NT2/D1 (cell line): ENCODE measurements around the gene AMH.
A peak's percentile ranks its signal among the peaks of the same experiment; 100 is the strongest.

Experiments used
- DNase-seq: peaks from one replicate; pipeline ENCODE4 v3.0.0-alpha.2; 2011; ENCODE audit warnings: low read depth, low spot score
- H3K27me3 ChIP-seq: 2 replicates; pipeline ENCODE4 v1.6.0; 2011; ENCODE audit warnings: mild to moderate bottlenecking; ENCODE audit not compliant: insufficient read length, insufficient read depth
- H3K36me3 ChIP-seq: 2 replicates; pipeline ENCODE4 v1.6.1; 2011; ENCODE audit warnings: mild to moderate bottlenecking, low read length, mixed read lengths; ENCODE audit not compliant: insufficient read depth, insufficient read length
- H3K4me1 ChIP-seq: 2 replicates; pipeline ENCODE4 v1.5.1; 2011; ENCODE audit not compliant: insufficient read depth, insufficient read length
- H3K4me3 ChIP-seq: 2 replicates; pipeline ENCODE4 v1.5.1; 2011; ENCODE audit warnings: low read depth; ENCODE audit not compliant: insufficient read length
- H3K9ac ChIP-seq: 2 replicates; pipeline ENCODE4 v1.6.0; 2011; ENCODE audit warnings: low read depth; ENCODE audit not compliant: insufficient read length
- H3K9me3 ChIP-seq: 2 replicates; pipeline ENCODE4 v1.5.1; 2011; ENCODE audit warnings: mild to moderate bottlenecking, low read length; ENCODE audit not compliant: insufficient read depth
- SUZ12 ChIP-seq: IDR thresholded peaks from 2 replicates; pipeline ENCODE4 v1.6.1; 2011; ENCODE audit not compliant: insufficient read length, insufficient read depth; ENCODE audit errors: extremely low read depth
- YY1 ChIP-seq: IDR thresholded peaks from 2 replicates; pipeline ENCODE4 v1.6.1; 2011; ENCODE audit not compliant: insufficient read length, insufficient read depth
- ZNF274 ChIP-seq: IDR thresholded peaks from 2 replicates; pipeline ENCODE4 v1.6.1; 2011; ENCODE audit warnings: mild to moderate bottlenecking, low read depth, low read length

AMH gene

DNA sequence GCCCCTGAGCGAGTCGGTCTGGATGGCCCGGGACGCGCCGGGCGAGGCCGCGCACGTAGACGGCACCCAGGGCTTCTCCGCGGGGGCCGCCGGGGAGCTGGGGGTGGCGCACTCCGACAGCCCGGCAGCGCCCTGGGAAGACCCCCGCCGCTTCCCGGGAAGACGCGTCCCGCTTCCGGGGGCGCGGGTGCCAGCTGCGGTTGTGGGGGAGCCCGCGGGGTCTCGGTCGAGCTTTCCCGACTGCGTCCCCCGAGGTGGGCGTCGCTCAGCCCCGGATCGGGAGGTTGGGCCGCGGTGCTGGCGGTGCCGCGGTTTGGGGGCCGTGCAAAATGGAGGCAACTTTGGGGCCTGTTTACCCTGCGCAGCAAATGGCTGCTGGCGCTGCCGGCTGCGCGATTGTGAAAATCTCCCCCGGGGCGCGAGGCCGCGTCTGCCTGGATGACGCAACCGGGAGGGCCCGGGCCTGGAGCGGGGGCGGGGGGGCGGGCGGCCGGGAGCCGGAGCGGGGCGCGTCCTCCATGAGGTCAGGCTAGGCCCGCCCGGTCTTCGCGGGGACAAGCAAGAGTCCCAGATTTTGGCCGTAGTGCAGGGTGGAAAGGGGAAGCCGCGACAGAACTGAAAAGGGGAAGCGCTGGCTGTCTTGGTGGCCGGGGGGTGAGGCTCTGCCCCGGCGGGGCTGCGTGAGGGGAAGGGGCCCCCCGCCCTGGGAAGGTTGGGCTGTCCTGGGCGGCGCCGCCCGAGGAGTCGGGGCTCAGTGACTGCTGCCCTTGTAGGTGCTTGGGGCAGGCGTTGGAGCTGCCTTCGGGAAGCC, 21.5 kb downstream of the AMH start:
- peak overlapping the region; percentile 100 for H3K9ac ChIP-seq
- H3K27me3 ChIP-seq: no peaks in the 10 kb centered on the region
- H3K4me1 ChIP-seq: peaks cover 26% of the 10 kb centered on the region
- H3K4me3 ChIP-seq: peak overlapping the region; percentile 100
- DNase-seq: no peak
- no peaks in the 10 kb centered on the region for H3K9me3 ChIP-seq
- peaks cover 39% of the 10 kb centered on the region for H3K36me3 ChIP-seq
- TF ChIP-seq SUZ12 (no peak), YY1 (no peak), ZNF274 (no peak)

DNA sequence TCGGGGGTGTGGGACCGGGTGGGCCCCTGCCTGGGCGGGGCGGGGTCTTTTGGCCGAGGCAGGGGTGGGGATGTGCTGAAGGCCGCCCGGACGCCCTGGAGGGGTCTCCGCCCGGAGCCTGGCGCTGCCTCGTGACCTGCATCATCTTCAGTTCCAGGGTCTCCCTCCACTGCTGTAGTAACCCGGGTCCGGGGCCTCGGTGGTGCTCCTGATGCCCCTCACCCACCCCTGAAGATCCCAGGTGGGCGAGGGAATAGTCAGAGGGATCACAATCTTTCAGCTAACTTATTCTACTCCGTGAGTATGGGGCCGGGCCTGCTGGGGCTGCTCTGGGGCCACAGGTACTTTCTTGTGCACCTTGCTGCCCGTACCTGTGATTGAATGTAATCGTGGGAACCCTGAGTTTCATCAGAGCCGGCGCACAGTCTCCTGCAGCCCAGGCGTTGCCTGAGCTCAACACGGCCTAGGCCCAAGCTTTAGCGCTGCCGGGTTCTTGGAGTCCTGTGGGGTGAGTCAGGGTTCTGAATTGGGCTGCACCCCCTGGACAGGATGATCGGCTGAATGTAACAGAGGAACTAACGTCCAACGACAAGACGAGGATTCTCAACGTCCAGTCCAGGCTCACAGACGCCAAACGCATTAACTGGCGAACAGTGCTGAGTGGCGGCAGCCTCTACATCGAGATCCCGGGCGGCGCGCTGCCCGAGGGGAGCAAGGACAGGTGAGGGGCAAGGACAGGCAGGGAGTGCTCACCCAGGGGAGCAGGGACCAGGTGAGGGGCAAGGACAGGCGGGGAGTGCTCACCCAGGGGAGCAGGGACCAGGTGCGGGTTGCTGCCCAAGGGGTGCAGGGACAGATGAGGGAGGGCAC, 22.3 kb downstream of the AMH start:
- peak overlapping the region; percentile 100 for H3K4me3 ChIP-seq
- DNase-seq: no peak
- TF ChIP-seq YY1 (no peak), ZNF274 (no peak), SUZ12 (no peak)

DNA sequence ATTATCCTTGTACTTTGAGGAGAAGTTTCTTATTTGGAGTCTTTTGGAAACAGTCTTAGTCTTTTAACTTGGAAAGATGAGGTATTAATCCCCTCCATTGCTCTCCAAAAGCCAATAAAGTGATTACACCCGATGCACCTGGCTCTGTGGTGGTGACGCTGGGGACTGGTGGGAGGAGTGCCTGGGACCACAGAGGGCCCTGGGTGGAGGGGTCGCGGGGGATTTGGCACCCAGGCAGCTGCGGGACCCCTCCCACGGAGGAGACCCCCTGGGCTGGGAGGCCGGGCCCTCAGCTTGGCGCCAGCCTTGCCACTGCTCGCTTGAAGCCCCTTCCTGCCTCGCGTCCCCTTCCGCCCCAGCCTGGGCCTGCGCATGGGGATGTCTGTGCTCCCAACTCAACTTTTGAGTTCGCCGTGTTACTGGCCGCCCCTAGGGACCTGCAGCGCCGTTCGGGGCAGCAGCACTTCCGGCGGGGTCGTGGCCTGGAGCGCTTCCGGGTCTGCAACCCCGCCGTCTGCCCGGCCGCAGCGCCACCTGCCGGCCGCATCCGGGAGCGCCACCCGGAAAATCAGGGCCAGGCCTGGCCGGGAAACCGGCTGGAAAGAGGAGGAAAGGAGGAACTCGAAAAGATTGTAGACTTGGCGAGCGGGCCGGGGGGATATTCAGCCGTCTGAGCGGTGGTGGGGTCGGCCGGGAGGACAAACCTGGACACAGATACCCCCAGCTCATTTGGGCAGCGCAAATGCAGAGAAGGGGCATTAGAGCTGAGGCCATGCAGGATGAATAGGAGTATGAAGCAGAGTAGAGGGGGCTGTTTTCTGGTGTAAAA, 24.4 kb downstream of the AMH start:
- Histone ChIP-seq H3K36me3 (peaks cover 43% of the 10 kb centered on the region), H3K4me1 (peaks cover 30% of the 10 kb centered on the region), H3K9me3 (no peaks in the 10 kb centered on the region), H3K27me3 (no peaks in the 10 kb centered on the region), H3K4me3 (peak overlapping the region; percentile 13), H3K9ac (peak overlapping the region; percentile 57)
- peak; percentile 80 for DNase-seq
- TF ChIP-seq YY1 (no peak), ZNF274 (no peak), SUZ12 (no peak)

More for the DNA sequence above, 22.3 kb downstream of the AMH start:
- Histone ChIP-seq H3K4me1 (peaks cover 33% of the 10 kb centered on the region), H3K36me3 (peaks cover 40% of the 10 kb centered on the region), H3K9ac (peak overlapping the region; percentile 95), H3K27me3 (no peaks in the 10 kb centered on the region), H3K9me3 (no peaks in the 10 kb centered on the region)

DNA sequence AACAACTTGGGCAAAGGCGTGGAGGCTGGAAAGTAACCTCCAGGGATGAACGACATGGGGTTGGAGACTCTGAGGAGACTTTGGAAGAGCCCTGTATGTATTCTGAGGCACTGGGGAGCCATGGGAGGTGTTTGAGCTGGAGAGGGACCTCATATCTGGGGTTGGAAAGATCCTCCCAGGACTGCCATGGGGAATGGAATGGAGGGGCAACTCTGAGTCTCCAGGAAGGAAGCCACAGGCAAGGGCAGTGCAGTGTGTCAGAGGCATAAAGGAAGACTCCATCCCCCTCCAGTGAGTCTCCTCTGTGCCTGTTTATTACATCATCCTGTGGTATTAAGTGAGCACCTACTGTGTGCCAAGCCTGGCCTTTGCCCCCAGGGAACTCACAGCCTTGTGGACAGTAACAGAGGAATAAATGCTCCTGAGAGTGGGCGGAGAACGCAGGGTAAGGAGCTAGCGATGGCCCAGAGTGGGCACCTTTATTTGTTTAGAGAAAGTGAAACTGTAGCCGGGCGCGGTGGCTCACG, 25.1 kb downstream of the AMH start:
- H3K36me3 ChIP-seq: peaks cover 43% of the 10 kb centered on the region
- H3K27me3 ChIP-seq: no peaks in the 10 kb centered on the region
- no peaks in the 10 kb centered on the region for H3K9me3 ChIP-seq
- TF ChIP-seq ZNF274 (no peak), YY1 (no peak), SUZ12 (no peak)
- H3K4me3 ChIP-seq: no peak overlapping the region
- DNase-seq: no peak
- peak overlapping the region; percentile 16 for H3K9ac ChIP-seq
- peaks cover 30% of the 10 kb centered on the region for H3K4me1 ChIP-seq

DNA sequence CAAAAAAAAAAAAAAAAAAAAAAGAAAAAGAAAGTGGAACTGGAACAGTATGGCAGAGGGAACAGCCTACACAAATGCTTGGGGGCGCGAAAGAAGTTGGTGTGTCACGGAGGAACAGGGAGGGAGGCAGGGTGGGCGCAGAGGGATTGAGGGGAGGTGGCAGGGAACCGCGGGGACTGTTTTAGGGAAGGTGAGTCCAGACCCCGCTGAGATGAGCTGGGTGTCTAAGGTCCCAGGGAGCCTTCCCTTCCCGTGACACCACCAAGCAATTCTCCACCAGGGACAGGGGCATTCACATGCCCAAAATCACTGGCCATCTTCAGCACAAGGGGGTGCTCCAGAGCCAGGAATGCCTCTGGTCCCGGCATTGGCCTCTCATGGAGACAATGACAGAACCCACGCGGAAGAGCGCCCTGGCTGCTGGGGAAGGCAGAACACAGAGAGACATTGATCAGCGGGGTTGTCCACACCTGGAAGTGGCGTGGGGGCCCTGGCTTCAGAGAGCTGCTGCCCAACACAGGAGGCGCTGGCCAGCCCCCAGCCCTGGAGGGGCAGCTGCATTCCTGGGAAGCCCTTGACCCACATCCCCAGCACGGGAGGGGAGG, 25.9 kb downstream of the AMH start:
- TF ChIP-seq YY1 (no peak), SUZ12 (no peak), ZNF274 (no peak)
- no peak overlapping the region for H3K4me3 ChIP-seq
- DNase-seq: no peak
- peaks cover 43% of the 10 kb centered on the region for H3K36me3 ChIP-seq
- H3K9me3 ChIP-seq: no peaks in the 10 kb centered on the region
- peak overlapping the region; percentile 42 for H3K9ac ChIP-seq
- H3K27me3 ChIP-seq: no peaks in the 10 kb centered on the region
- peaks cover 30% of the 10 kb centered on the region for H3K4me1 ChIP-seq

DNA sequence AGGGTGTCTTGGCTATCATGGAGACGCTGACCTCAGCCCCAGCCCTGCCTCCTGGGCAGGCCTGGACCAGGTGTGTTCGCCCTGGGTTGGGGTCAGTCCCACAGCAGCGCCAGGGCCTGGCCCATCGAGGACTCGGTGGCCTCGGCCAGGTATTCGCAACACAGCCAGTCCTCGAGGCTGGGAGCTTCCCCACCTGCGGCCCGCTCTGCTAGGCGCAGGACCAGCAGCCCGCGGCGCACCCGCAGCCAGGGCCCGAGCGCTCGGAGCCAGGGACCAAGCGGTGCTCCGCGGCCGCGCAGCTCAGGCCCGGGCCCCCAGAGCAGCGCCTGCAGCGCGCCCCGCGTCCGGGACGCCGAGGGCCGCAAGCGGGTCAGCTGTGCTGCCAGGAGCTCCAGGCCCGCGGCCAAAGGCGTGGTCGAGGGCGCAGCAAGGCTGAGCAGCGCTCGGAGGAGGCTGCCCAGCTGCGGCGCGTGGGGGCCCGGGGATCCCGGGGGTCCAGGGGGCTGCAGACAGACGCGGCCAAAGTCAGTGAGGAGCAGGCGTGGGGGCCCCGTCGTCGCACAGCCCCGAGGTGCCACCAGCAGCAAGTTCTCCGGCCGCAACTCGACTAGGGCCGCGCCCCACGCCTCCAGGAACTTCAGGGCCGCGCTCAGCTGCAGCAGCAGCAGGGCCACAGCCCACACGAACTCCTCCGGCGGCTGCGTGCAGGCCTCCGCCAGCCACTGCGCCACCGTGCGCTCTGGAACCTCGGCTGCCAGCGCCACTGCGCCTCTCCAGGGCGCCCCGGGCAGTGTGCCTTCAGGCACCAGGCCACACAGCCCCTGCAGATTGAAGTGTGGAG, 26.7 kb downstream of the AMH start:
- no peak for DNase-seq
- H3K36me3 ChIP-seq: peaks cover 37% of the 10 kb centered on the region

More for the DNA sequence above, 26.7 kb downstream of the AMH start:
- H3K4me1 ChIP-seq: peaks cover 30% of the 10 kb centered on the region
- no peaks in the 10 kb centered on the region for H3K27me3 ChIP-seq
- no peaks in the 10 kb centered on the region for H3K9me3 ChIP-seq
- TF ChIP-seq YY1 (no peak), SUZ12 (no peak), ZNF274 (no peak)
- H3K9ac ChIP-seq: peak overlapping the region; percentile 42
- H3K4me3 ChIP-seq: no peak overlapping the region
